NCI-H345 (cell line): ENCODE results near the gene KRTAP9-3.
"Not testable (repeated sequence)": the region's sequence is repeated elsewhere in the genome, so short reads cannot be mapped to it uniquely, and the experiment has no call there.

Experiments used
- DNase-seq: peaks from one replicate; lab custom pipeline; 2025; lab: John Stamatoyannopoulos, UW

KRTAP9-3 gene

DNA sequence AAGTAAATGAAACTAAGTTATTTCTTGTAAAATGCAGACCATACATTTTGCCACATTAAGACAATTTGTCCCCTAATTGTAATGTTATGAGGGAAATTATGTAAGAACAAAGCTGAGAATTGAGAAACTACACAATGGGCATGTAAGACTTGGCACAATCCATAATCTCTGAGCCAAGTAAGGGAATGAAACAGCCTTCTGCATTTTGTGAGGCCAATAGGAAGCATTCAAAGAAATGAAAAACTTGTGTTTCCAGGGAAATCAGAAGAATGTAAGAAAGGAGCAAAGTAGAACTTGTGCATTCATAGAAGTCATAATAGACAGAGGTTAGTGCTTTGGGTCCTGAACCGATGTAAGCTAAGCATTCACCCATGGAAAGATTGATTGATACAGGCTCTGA lies 19.0 kb downstream of the KRTAP9-3 start:
- DNase-seq, result no peak

DNA sequence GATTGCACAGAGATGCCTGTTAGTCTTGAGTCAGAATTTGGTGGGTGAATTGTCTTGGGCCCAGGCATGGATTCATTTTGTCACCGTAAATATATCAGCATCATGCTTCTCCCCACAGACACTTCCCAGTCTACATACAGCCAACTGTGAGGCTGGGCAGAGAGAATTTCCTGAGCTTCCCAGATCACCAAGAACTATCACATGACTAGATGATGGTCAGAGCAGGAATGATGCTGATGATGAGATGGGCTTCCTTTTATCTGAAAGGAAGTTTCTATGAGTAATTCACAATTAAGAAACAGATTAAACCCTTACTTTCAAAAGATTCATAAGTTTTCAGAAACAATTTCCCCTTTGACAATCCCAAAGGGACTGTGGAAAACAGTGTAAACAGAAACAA lies 22.6 kb downstream of the KRTAP9-3 start:
- no peak for DNase-seq

DNA sequence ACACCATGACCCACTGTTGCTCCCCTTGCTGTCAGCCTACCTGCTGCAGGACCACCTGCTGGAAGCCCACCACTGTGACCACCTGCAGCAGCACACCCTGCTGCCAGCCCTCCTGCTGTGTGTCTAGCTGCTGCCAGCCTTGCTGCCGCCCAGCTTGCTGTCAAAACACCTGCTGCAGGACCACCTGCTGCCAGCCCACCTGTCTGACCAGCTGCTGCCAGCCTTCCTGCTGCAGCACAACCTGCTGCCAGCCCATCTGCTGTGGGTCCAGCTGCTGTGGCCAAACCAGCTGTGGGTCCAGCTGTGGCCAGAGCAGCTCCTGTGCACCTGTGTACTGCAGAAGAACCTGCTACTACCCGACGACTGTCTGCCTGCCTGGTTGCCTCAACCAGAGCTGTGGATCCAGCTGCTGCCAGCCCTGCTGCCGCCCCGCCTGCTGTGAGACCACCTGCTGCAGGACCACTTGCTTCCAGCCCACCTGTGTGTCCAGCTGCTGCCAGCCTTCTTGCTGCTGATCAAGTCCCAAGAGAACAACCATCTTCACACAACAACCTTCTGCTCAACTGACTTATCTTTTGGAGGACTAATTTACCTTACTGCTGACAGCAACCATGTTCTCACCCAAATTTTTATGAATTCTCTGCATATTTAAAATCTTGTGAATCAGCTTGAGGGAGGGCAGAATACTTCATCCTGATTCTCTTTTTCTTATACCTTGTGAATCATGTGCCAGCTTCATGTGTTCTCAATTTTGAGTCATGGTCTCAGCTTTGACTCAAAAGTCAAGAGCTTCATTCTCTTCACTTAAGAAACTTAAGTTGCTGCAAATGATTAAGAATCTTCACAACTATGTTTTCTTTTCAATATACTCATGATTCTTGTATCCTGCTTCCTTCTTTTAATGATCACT lies 23.4 kb downstream of the KRTAP9-3 start, which contains the start of gene KRTAP9-9:
TSS of gene KRTAP9-9 (plus strand) at position 4 of the 910 bp plus-strand sequence.
- DNase-seq, result not testable (repeated sequence)

DNA sequence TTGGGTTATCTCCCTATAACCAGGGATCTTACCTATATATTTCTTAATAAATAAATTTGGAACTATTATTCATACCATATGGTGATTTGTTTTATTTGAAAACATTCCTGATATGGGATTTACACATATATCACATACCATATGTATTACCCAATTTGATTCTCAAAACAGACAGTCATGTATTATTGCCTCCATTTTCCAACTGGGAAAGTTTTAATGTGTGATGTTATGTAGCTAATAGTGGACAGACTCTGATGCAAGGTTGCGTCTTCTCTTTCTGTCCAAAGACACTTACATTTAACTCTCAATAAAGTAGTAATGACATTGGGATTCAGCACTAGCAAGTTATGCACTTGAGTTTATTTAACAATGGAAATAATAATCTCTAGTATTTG lies 24.0 kb downstream of the KRTAP9-3 start:
- no peak for DNase-seq

DNA sequence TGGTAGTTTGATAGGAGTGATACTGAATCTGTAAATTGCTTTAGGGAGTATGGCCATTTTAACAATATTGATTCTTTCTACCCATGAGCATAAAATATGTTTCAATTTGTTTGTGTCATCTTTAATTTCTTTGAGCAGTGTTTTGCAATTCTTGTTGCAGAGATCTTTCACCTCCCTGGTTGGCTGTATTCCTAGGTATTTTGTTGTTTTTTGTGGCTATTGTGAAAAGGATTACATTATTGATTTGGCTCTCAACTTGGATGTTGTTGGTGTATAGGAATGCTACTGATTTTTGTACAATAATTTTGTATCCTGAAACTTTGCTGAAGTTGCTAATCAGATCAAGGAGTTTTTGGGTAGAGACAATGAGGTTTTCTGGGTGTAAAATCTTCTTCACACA lies 26.2 kb downstream of the KRTAP9-3 start:
- no peak for DNase-seq

DNA sequence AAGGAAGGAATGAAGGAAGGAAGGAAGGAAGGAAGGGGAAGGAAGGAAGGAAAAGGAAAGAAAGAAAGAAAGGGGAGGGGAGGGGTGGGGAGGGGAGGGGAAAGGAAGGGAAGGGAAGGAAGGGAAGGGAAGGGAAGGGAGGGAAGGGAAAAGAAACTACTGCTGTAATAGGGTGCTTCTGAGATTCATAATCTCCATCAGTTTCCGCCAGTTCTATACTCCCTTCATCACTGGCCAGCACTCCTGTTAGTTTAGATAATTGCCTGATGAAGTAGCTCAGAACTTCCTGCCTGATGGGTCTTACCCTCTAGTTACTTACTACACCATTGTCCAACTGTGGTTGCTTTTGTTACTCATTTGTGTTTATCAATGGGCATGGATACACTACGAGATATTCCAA lies 31.0 kb downstream of the KRTAP9-3 start:
- no peak for DNase-seq

DNA sequence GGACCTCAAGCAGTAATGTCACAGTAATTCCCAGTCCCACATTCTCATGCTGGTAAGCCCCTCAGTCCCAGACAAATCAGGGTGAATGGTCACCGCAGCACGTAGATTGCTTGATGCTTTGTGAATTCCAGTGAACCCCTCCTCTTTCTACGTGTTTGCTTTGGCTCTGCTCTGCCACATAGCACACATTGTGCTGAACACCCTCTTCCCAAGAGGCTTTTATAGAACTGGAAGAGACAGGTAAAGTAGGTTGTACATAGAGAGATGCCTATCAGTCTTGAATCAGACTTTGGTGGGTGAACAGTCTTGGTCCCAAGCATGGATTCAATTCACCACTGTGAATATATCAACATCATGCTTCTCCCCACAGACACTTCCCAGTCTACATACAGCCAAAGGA lies 32.4 kb downstream of the KRTAP9-3 start:
- DNase-seq, result no peak

DNA sequence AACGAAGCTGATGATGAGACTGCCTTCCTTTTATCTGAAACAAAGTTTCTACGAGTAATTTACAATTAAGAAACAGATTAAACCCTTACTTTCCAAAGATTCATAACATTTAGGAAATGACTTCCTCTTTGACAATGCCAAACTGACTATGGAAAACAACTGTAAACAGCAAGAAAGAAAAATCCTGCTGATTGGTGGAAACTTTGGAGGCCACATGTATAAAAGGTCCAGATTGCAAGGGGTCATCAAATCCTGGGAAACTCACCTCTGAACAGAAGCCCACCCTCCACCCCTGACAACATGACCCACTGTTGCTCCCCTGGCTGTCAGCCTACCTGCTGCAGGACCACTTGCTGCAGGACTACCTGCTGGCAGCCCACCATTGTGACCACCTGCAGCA lies 32.8 kb downstream of the KRTAP9-3 start, which contains the start of gene KRTAP9-6:
TSS of gene KRTAP9-6 (plus strand) at position 301 of the 400 bp plus-strand sequence. CDS start at position 301, 0 bp downstream.
- no peak for DNase-seq

DNA sequence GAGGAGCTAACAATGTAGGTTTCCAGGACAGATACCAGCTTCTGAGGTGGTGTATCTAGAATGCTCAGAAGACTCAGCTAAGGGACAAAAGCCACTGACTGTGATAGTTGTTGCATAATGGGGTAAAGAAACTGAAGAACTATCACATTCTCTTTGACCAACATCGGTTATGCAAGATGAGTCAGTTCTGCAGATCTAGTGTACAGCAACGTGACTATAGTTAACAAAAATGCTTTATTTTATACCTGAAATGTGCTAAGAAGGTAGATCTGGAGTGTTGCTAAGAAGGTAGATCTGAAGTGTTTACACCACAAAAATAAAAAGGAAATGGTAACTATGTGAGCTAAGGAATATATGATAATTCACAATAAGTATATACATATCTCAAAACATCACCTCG lies 35.5 kb downstream of the KRTAP9-3 start:
- DNase-seq, result no peak

DNA sequence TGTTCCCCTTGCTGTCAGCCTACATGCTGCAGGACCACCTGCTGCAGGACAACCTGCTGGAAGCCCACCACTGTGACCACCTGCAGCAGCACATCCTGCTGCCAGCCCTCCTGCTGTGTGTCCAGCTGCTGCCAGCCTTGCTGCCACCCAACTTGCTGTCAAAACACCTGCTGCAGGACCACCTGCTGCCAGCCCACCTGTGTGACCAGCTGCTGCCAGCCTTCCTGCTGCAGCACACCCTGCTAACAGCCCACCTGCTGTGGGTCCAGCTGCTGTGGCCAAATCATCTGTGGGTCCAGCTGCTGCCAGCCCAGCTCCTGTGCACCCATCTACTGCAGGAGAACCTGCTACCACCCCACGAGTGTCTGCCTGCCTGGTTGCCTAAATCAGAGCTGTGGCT lies 39.1 kb downstream of the KRTAP9-3 start:
- DNase-seq, result not testable (repeated sequence)

DNA sequence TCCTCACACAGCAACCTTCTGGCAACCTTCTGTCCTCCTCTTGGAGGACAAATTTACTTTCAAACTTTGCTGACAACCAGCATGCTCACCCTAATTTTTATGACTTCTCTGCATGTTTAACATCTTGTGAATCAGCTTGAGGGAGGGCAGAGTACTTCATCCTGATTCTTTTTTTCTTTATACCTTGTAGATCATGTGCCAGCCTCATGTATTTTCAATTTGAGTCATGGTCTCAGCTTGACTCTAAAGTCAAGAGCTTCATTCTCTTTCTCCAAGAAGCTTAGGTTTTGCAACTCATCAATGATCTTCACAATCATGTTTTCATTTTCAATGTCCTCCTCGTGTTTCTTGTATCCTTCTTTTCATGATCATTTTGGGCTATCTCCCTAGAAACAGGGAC lies 39.6 kb downstream of the KRTAP9-3 start:
- no peak for DNase-seq

DNA sequence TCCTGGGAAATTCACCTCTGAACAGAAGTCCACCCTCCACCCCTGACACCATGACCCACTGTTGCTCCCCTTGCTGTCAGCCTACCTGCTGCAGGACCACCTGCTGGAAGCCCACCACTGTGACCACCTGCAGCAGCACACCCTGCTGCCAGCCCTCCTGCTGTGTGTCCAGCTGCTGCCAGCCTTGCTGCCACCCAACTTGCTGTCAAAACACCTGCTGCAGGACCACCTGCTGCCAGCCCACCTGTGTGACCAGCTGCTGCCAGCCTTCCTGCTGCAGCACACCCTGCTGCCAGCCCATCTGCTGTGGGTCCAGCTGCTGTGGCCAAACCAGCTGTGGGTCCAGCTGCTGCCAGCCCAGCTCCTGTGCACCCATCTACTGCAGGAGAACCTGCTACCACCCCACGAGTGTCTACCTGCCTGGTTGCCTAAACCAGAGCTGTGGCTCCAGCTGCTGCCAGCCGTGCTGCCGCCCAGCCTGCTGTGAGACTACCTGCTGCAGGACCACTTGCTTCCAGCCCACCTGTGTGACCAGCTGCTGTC lies 43.5 kb downstream of the KRTAP9-3 start, which contains the start of gene KRTAP9-7:
TSS of gene KRTAP9-7 (plus strand) at position 51 of the 543 bp plus-strand sequence. CDS start at position 51, 0 bp downstream.
- DNase-seq, result not testable (repeated sequence)

DNA sequence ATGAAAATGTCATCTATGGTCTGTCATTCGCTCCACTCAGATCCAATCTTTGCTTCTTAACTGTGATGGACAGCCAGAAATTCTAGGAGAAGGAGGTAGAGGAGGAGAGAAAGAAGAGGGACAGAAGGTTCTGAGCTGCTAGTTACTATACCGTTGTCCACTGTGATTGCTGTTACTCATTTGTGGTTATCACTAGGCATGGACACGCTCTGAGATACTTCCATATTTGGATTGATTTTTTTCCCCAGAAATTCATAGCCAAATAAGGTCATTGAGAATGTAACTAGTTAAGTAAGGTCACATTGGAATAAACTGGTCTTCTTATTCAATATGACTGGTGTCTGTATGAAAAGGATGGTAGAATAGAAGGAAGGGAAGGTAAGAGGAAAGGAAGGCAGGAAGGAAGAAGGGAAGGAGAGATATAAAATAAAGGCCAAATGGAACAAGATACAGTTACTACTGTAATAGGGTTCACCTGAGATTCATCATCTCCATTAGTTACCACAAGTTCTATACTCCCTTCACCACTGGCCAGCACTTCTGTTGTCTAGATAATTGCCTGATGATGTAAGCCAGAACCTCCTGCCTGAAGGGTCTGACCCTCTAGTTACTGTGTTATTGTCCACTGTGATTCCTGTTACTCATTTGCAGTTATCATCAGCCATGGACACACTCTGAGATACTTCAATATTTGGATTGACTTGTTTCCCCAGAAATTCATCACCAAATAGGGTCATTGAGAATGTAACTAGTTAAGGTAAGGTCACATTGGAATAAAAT lies 46.1 kb downstream of the KRTAP9-3 start:
- DNase-seq, result no peak
